Measurements from ENCODE around the gene TRABD2A.

The TRABD2A gene

GRCh38 chr2:84846041-84846663 lies 34.7 kb downstream of the TRABD2A start:
- Histone ChIP-seq H3F3A (ENCODE audit: low read depth) (no peaks in the 10 kb centered on the region), H3K79me2 (ENCODE audit: insufficient read depth, low read length) (no peaks in the 10 kb centered on the region), H3K4me3 (ENCODE audit: low read length, poor library complexity, severe bottlenecking) (no peak overlapping the region), H4K20me1 (ENCODE audit: insufficient read depth, low read length, poor library complexity, severe bottlenecking) (no peaks in the 10 kb centered on the region), H3K27me3 (ENCODE audit: insufficient read depth, low read length, poor library complexity, severe bottlenecking) (peaks cover 68% of the 10 kb centered on the region), H3K9me3 (ENCODE audit: insufficient read depth, low read depth, low read length) (no peaks in the 10 kb centered on the region), H3K4me2 (ENCODE audit: low read depth, low read length, poor library complexity, severe bottlenecking) (peak overlapping the region; percentile 23), H2AFZ (ENCODE audit: low read length) (no peak overlapping the region), H3K4me1 (ENCODE audit: insufficient read depth, low read length, poor library complexity, severe bottlenecking) (peaks cover 13% of the 10 kb centered on the region), H3K36me3 (ENCODE audit: insufficient read depth, low read length) (no peaks in the 10 kb centered on the region), H3K9ac (ENCODE audit: low read depth, low read length, poor library complexity, severe bottlenecking) (no peak overlapping the region), H3K9me2 (replicated peaks; ENCODE audit: low read depth, low read length) (no peaks in the 10 kb centered on the region)
- peak; percentile 39; the same call in 1 of the 2 replicates for TF ChIP-seq EZH2phosphoT487 (IDR thresholded peaks at IDR 0.05; ENCODE audit: borderline replicate concordance)
- no peak for TF ChIP-seq CTCF (conservative IDR thresholded peaks at IDR 0.05; ENCODE audit: low read length)

DNA sequence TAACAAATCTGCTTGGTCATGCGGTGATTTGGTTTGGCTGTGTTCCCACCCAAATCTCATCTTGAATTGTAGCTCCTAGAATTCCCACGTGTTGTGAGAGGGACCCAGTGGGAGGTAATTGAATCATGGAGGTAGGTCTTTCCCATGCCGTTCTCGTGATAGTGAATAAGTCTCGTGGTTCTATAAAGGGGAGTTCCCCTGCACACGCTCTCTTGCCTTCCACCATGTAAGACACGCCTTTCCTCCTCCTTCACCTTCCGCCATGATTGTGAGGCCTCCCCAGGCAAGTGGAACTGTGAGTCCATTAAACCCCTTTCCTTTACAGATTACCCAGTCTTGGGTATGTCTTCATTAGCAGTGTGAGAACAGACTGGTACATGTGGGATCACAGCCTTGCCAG lies 36.7 kb downstream of the TRABD2A start:
- Histone ChIP-seq H3K9ac (ENCODE audit: low read depth, low read length, poor library complexity, severe bottlenecking) (no peak overlapping the region), H3K79me2 (ENCODE audit: insufficient read depth, low read length) (no peaks in the 10 kb centered on the region), H3K36me3 (ENCODE audit: insufficient read depth, low read length) (no peaks in the 10 kb centered on the region), H3F3A (ENCODE audit: low read depth) (no peaks in the 10 kb centered on the region), H3K4me1 (ENCODE audit: insufficient read depth, low read length, poor library complexity, severe bottlenecking) (peaks cover 13% of the 10 kb centered on the region), H2AFZ (ENCODE audit: low read length) (no peak overlapping the region), H3K9me2 (replicated peaks; ENCODE audit: low read depth, low read length) (no peaks in the 10 kb centered on the region), H4K20me1 (ENCODE audit: insufficient read depth, low read length, poor library complexity, severe bottlenecking) (no peaks in the 10 kb centered on the region), H3K9me3 (ENCODE audit: insufficient read depth, low read depth, low read length) (no peaks in the 10 kb centered on the region), H3K4me2 (ENCODE audit: low read depth, low read length, poor library complexity, severe bottlenecking) (no peak overlapping the region), H3K4me3 (ENCODE audit: low read length, poor library complexity, severe bottlenecking) (no peak overlapping the region), H3K27me3 (ENCODE audit: insufficient read depth, low read length, poor library complexity, severe bottlenecking) (peaks cover 59% of the 10 kb centered on the region)
- TF ChIP-seq EZH2phosphoT487 (IDR thresholded peaks at IDR 0.05; ENCODE audit: borderline replicate concordance): no peak
- no peak for TF ChIP-seq CTCF (conservative IDR thresholded peaks at IDR 0.05; ENCODE audit: low read length)

DNA sequence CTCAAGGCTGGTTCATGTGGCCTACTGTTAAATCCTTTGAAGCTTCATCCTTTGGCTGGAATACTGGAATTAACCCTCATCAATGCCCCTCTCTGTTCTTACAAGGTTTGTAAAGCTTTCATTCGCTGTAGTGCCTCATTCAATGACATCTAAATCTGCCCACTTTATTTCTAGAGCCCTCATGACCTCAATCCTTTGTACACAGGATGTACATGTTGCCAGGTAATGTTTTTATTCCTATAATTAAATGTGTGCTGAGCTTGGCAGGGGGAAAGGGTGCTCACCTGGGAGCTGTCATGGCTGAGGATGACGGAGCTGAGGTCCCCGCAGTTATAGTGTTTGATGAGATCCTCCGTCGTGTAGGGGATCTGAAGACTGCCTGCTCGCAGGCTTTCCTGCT lies 39.3 kb downstream of the TRABD2A start:
- Histone ChIP-seq H3K36me3 (ENCODE audit: insufficient read depth, low read length) (no peaks in the 10 kb centered on the region), H2AFZ (ENCODE audit: low read length) (no peak overlapping the region), H3K9ac (ENCODE audit: low read depth, low read length, poor library complexity, severe bottlenecking) (no peak overlapping the region), H3K9me3 (ENCODE audit: insufficient read depth, low read depth, low read length) (peaks cover under 1% of the 10 kb centered on the region; the same call in 1 of the 2 replicates), H3K79me2 (ENCODE audit: insufficient read depth, low read length) (no peaks in the 10 kb centered on the region), H3K4me1 (ENCODE audit: insufficient read depth, low read length, poor library complexity, severe bottlenecking) (peaks cover 10% of the 10 kb centered on the region), H3K4me2 (ENCODE audit: low read depth, low read length, poor library complexity, severe bottlenecking) (no peak overlapping the region), H3K9me2 (replicated peaks; ENCODE audit: low read depth, low read length) (no peaks in the 10 kb centered on the region), H3F3A (ENCODE audit: low read depth) (no peaks in the 10 kb centered on the region), H4K20me1 (ENCODE audit: insufficient read depth, low read length, poor library complexity, severe bottlenecking) (no peaks in the 10 kb centered on the region), H3K4me3 (ENCODE audit: low read length, poor library complexity, severe bottlenecking) (no peak overlapping the region), H3K27me3 (ENCODE audit: insufficient read depth, low read length, poor library complexity, severe bottlenecking) (peaks cover 40% of the 10 kb centered on the region)
- no peak for TF ChIP-seq EZH2phosphoT487 (IDR thresholded peaks at IDR 0.05; ENCODE audit: borderline replicate concordance)
- no peak for TF ChIP-seq CTCF (conservative IDR thresholded peaks at IDR 0.05; ENCODE audit: low read length)

Data from Loucy (cell line).